HG02884 (cell line): Measurements from ENCODE around the gene GCHFR.

Source experiments
- ATAC-seq: cut with Tn5 transposase; IDR thresholded peaks from one replicate; pipeline ENCODE4 v1.9.1; 2021; ENCODE audit warnings: mild to moderate bottlenecking, moderate library complexity; ENCODE audit not compliant: unreplicated experiment

Gene GCHFR

DNA sequence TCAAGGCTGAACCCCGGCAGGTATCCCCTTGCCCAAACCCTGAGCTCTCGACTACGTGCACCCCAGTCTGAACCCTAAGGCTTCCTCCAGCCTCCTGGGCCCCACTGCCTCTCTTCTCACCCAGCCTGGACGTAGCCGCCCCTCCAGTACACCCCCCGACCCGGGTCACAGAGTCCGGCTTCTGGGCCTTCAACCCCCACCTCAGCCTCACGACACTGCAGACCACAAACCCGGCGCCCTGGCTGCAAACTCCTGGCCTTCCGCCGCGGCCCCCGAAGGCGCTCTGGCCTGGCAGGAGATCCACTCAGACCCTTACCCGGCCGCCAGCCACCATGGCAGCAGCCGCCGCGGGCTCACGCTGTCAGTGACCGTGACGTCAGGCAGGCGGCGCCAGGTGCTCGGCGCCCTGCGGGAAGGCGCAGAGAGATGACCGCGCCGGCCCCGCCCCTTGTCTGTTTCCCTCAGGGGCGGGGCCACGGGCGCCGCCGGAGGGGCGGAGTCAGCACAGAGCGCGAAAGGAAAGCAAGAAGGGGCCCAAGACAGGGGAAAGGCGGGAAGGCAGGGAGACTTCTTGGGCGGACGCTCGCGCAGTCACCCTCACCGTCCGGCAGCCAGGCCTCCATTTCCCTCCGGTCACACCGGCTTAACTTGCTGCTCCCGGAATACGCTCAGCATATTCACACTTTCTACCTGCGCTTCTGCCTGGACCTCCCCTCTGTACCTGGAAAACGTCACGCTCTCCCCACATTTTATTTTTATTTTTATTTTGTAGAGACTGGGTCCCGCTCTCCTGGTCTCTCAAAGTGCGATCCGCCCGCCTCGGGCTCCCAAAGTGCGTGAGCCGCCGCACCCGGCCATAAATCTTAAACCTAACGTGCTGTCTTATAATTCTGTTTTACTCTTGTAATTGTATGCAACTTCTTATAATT, 8.7 kb upstream of the GCHFR start, which contains the start of gene RMDN3:
Gene RMDN3 (minus strand): TSS at position 372 of the 929 bp plus-strand sequence. CDS start 471 bp downstream, outside the sequence.
- ATAC-seq = peak; percentile 77

GRCh38 chr15:40755812-40756208, 8.1 kb upstream of the GCHFR start:
- no peak for ATAC-seq

- no peak for ATAC-seq
Measured at GRCh38 chr15:40756938-40757337, 6.9 kb upstream of the GCHFR start.

DNA sequence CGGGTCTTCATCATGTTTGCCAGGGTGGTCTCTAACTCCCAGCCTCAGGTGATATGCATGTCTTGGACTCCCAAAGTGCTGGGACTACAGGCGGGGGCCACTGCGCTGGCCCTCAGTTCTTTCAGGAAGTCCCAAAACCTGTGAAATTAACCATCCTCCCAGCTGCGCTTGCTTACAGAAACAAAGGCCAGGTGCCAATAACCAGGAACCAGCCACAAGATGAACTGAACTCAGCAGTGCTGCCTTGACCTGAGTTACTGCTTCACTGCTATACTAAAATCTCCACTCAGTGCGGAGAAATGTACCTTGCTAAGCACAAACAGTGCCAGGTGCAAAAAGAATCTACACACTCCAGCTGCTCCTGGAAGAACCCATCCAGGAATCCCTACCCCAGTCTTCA, 3.9 kb upstream of the GCHFR start:
- ATAC-seq = no peak

- peak; percentile 9 for ATAC-seq
Measured at GRCh38 chr15:40762919-40763800, 708 bp upstream of the GCHFR start.

- ATAC-seq = no peak
Measured at GRCh38 chr15:40764629-40765103, 798 bp downstream of the GCHFR start.

- ATAC-seq = no peak
Measured at GRCh38 chr15:40766194-40766815, 2.4 kb downstream of the GCHFR start.

DNA sequence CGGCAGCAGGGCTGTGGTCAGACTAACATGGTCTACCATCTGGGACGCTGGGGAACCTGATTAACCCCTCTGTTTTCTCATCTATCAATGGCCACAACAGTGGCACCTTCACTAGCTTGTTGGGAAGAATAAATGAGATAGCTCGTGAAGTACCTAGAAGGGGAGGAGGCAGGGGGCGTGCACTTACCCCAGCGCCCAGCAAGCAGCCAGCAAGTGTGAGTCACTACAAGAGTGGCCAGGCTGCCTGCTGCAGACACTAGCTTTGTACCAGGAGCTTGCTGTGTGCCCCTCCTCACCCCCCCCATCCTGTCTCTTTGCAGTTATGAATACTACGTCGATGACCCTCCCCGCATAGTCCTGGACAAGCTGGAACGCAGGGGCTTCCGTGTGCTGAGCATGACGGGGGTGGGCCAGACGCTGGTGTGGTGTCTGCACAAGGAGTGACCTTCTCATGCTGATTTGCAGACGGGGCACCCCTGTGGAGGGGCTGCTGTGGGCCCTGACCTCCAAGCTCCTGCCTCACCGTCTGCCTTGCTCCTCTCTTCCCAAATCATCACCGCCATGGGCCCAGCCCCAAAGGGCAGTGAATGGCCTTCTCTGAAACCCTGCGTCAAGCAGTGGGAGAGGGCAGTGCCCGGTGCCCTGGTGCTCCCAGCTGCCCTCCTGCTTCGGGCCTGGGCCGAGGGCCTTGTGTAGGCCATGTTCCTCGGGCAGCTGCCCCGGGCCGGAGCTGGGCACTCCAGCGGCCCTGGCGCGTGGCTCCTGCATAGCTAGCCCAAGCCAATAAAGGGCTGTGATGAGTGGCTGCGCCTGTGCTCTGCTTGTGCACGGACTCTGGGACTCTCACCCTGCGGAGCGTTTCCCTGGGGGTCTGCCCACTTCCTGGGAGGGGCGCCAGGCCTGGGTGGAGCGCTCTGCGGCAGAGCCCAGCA, 3.3 kb downstream of the GCHFR start:
- ATAC-seq = no peak

DNA sequence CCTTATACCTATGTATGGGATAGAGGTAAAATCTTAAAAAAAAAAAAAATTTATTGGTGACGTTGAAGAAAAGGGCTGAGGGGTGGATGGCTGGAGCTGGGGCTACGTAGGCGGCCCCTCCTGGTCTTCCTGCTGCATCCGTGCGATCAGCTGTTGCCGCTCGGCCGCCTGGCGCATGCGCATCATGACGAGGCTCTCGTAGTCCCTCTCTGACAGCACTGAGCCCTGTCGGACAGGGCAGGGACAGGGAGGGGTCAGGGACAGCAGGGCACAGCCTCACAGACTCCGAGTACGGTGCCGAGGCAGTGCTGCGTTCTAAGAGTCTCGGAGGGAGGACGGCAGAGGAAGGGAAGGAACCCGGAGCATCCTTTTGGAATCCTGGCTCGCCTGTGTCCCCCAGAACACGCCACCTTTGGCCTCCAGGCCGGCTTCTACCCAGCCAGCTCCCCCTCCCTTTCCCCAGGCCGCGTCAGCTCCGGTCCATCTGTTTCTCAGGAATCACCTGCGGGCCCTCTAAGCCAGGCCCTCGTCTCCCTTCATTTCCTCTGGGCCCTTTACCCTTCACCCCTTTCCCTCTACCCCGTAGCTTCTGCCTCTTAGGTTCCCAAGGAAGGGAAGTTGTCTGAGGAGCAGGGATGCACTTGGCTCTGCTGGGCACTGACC, 4.1 kb downstream of the GCHFR start:
- no peak for ATAC-seq

- no peak for ATAC-seq
Measured at GRCh38 chr15:40768521-40769273, 4.8 kb downstream of the GCHFR start.

GRCh38 chr15:40769274-40770146, 5.6 kb downstream of the GCHFR start, which contains the start of gene C15orf62:
TSS of gene C15orf62 (plus strand) at chr15:40769980. CDS start at chr15:40770496, 516 bp downstream.
- peak; percentile 43 for ATAC-seq

GRCh38 chr15:40770147-40770721, 6.4 kb downstream of the GCHFR start:
- ATAC-seq = no peak

DNA sequence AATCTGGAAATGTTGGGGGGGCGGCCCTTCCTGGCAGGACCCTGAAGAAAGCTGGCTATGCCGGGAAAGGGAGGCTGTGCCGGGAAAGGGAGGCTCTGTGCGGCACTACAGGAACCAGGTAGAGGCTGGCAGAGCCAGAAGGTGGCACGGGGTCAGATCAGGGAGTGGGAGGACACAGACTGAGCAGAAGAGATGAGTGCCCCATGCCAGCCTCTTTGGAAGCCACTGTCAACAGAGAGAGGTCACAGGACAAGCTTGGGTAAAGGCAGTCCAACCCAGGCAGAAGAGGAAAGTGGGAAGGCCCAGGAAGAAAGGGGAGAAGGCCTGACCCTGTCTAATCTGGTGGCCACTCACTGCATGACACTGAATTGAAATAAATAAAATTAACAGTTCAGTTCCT, 7.4 kb downstream of the GCHFR start:
- no peak for ATAC-seq

GRCh38 chr15:40772014-40772413, 8.1 kb downstream of the GCHFR start:
- no peak for ATAC-seq

- ATAC-seq = no peak
Measured at GRCh38 chr15:40773496-40773895, 9.6 kb downstream of the GCHFR start.

- ATAC-seq = no peak
Measured at GRCh38 chr15:40773902-40774301, 10.0 kb downstream of the GCHFR start.

DNA sequence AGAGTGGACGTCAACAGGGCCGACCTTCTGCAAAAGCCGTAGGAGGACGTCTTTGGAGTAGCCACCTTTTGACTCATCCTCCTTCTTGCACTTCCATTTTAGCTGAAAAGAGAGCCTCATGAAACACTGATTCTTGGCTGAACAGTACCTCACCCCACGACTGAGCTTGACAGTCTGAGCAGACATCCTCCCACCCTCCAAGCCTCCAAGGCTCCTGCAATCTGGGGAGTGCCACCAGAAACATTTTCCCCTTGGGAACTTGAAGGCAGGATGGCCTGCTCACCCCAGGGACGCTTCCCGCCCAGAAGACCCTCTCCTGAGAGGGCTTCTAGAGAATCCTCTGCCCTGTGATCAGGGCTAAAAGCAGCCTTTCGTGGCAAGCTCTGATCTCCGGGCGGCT, 11.1 kb downstream of the GCHFR start:
- ATAC-seq = no peak
